GM20000 (cell line): ENCODE results near the gene ABHD16B.

Experiments
- DNase-seq: peaks from one replicate; pipeline ENCODE4 v3.0.0; 2012; ENCODE audit warnings: low spot score
- CTCF ChIP-seq: IDR thresholded peaks from 2 replicates; pipeline ENCODE4 v1.5.1; 2012; ENCODE audit warnings: mild to moderate bottlenecking, control low read depth; ENCODE audit errors: extremely low read depth, missing control alignments

The ABHD16B gene

GRCh38 chr20:63861365-63861934, at the start of gene ABHD16B:
Gene ABHD16B (plus strand): TSS chr20:63861498. CDS start chr20:63861541, 43 bp downstream.
- no peak for TF ChIP-seq CTCF
- no peak for DNase-seq

- TF ChIP-seq CTCF = no peak
- DNase-seq = no peak
Observed at GRCh38 chr20:63814891-63815614, 46.2 kb upstream of the ABHD16B start.

- no peak for TF ChIP-seq CTCF
- DNase-seq = no peak
Observed at GRCh38 chr20:63815615-63816253, 45.6 kb upstream of the ABHD16B start.

GRCh38 chr20:63819224-63819921, 41.9 kb upstream of the ABHD16B start:
- no peak for TF ChIP-seq CTCF
- DNase-seq = no peak

GRCh38 chr20:63821811-63822210, 39.5 kb upstream of the ABHD16B start:
- TF ChIP-seq CTCF = no peak
- DNase-seq = no peak

- no peak for DNase-seq
- no peak for TF ChIP-seq CTCF
Observed at GRCh38 chr20:63822276-63822696, 39.0 kb upstream of the ABHD16B start.

GRCh38 chr20:63823691-63824311, 37.5 kb upstream of the ABHD16B start:
- TF ChIP-seq CTCF = no peak

More at GRCh38 chr20:63823691-63824311, 37.5 kb upstream of the ABHD16B start:
- no peak for DNase-seq
